ENCODE measurements around the gene RAPGEF5. TPM values are rescaled to one million over a fixed set of nuclear protein-coding genes. Genes with fewer than 3 reads are reported as not detected.
A peak's percentile ranks its signal among the peaks of the same experiment; 100 is the strongest.

The RAPGEF5 gene
- total RNA-seq, 1 experiment from 2014 or later = 13.3 TPM

DNA sequence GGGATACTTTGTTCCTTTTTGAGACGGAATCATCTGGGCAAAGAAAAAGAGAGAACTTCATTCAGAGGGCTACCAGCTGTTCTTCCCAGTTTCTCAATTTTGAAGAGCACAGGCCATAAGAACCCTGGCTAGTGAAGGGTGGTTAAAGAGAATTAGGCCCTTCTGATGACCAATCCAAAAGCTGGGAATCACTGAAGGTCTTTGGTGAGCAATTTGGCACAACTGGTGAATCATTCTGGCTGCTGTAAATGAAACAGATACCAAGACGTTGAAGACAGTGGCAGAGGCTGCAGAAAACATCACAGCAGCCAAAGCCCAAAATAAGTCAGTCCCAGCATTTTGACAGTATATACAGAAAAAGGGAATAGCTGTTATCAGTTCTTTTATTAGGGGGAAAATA lies 5.1 kb downstream of the RAPGEF5 start:
- H3K27me3 Mint-ChIP-seq (ENCODE audit: low read depth) = peaks cover 2% of the 10 kb centered on the region; the same call in 1 of the 2 replicates
- peaks cover 5% of the 10 kb centered on the region for H3K23me2 ChIP-seq (ENCODE audit: insufficient read length, low read depth, low read length, poor library complexity, severe bottlenecking)
- no peak overlapping the region for H3K4ac ChIP-seq (ENCODE audit: low read depth, low read length)
- no peaks in the 10 kb centered on the region for H4K20me1 ChIP-seq (ENCODE audit: control insufficient read depth, insufficient read depth, insufficient read length)
- H3K9ac ChIP-seq (ENCODE audit: extremely low read depth, insufficient read length, low read length) = no peak overlapping the region
- H4K8ac ChIP-seq (replicated peaks; ENCODE audit: insufficient read length, low read depth, low read length) = no peak overlapping the region
- H3K4me3 Mint-ChIP-seq = no peak overlapping the region
- no peak overlapping the region for H2AFZ ChIP-seq (ENCODE audit: low read length)
- H3K36me3 Mint-ChIP-seq (ENCODE audit: insufficient read depth in 1 of 3, low read depth in 3 of 3) = peaks cover 13 to 31% (median 17%) of the 10 kb centered on the region in 3 experiments
- peak overlapping the region in 1 of 3 experiments; percentile 29; a peak in 1 of 7 replicates for H3K27ac Mint-ChIP-seq
- H3K27ac ChIP-seq (ENCODE audit: insufficient read length, low read depth, low read length) = no peak overlapping the region
- H3K9me3 ChIP-seq (ENCODE audit: control insufficient read depth, low read depth, low read length) = no peaks in the 10 kb centered on the region
- no peak overlapping the region for H2AK5ac ChIP-seq (ENCODE audit: insufficient read length, low read length)
- H3K27me3 ChIP-seq (ENCODE audit: insufficient read depth, low read length) = no peaks in the 10 kb centered on the region
- H3K14ac ChIP-seq (ENCODE audit: insufficient read depth, low read length) = no peak overlapping the region
- no CpG with 5 or more reads among the region's 2 CpGs for WGBS (ENCODE audit: extremely low coverage, insufficient read length, low lambda C conversion rate)
- H3K9me3 Mint-ChIP-seq = peaks cover 8 to 12% of the 10 kb centered on the region in 2 experiments
- no peak overlapping the region for H2BK15ac ChIP-seq (ENCODE audit: low read depth, low read length)
- peaks cover 24 to 30% of the 10 kb centered on the region in 2 experiments for H3K4me1 Mint-ChIP-seq
- no peak overlapping the region for H2BK20ac ChIP-seq (ENCODE audit: low read depth, low read length, poor library complexity, severe bottlenecking)
- no peak overlapping the region for H3K18ac ChIP-seq (ENCODE audit: insufficient read length, low read depth, low read length)
- no peak overlapping the region for H3K4me2 ChIP-seq (ENCODE audit: insufficient read depth, insufficient read length, low read length)
- peaks cover 8% of the 10 kb centered on the region; the same call in 1 of the 2 replicates for H3K79me2 ChIP-seq (ENCODE audit: insufficient read depth, low read length)
- peaks cover 6% of the 10 kb centered on the region; the same call in 1 of the 2 replicates for H3K4me1 ChIP-seq (ENCODE audit: insufficient read depth, low read length)
- no peak overlapping the region for H4K5ac ChIP-seq (ENCODE audit: insufficient read length, low read depth, low read length)
- H4K91ac ChIP-seq (ENCODE audit: insufficient read length, low read depth, low read length) = no peak overlapping the region
- no peak overlapping the region for H3K56ac ChIP-seq (ENCODE audit: insufficient read length, low read depth, low read length)
- TF ChIP-seq, protein P1, sequence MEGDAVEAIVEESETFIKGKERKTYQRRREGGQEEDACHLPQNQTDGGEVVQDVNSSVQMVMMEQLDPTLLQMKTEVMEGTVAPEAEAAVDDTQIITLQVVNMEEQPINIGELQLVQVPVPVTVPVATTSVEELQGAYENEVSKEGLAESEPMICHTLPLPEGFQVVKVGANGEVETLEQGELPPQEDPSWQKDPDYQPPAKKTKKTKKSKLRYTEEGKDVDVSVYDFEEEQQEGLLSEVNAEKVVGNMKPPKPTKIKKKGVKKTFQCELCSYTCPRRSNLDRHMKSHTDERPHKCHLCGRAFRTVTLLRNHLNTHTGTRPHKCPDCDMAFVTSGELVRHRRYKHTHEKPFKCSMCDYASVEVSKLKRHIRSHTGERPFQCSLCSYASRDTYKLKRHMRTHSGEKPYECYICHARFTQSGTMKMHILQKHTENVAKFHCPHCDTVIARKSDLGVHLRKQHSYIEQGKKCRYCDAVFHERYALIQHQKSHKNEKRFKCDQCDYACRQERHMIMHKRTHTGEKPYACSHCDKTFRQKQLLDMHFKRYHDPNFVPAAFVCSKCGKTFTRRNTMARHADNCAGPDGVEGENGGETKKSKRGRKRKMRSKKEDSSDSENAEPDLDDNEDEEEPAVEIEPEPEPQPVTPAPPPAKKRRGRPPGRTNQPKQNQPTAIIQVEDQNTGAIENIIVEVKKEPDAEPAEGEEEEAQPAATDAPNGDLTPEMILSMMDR (conservative IDR thresholded peaks at IDR 0.05) = no peak
- no peak overlapping the region for H2BK120ac ChIP-seq (ENCODE audit: low read depth, low read length, poor library complexity, severe bottlenecking)
- no peak for DNase-seq
- no peak overlapping the region for H2BK5ac ChIP-seq (ENCODE audit: insufficient read length, low read length)
- H2BK12ac ChIP-seq (ENCODE audit: insufficient read length, low read depth, low read length) = no peak overlapping the region
- no peak overlapping the region for H3T11ph ChIP-seq (ENCODE audit: low read length)
- H3K23ac ChIP-seq (ENCODE audit: insufficient read length, low read depth, low read length) = no peak overlapping the region
- H3K79me1 ChIP-seq (ENCODE audit: insufficient read depth, low read depth, low read length, poor library complexity, severe bottlenecking) = no peaks in the 10 kb centered on the region

Data from H9 (cell line).